RPMI8226 (cell line): Measurements from ENCODE around the gene CCDC195.
"Not testable (repeated sequence)": the region's sequence is repeated elsewhere in the genome, so short reads cannot be mapped to it uniquely, and the experiment has no call there.

Experiments
- DNase-seq: peaks from one replicate; pipeline ENCODE4 v3.0.0-alpha.2; 2015

CCDC195 gene

GRCh38 chr2:224689539-224689938, 26.6 kb downstream of the CCDC195 start:
- no peak for DNase-seq

DNA sequence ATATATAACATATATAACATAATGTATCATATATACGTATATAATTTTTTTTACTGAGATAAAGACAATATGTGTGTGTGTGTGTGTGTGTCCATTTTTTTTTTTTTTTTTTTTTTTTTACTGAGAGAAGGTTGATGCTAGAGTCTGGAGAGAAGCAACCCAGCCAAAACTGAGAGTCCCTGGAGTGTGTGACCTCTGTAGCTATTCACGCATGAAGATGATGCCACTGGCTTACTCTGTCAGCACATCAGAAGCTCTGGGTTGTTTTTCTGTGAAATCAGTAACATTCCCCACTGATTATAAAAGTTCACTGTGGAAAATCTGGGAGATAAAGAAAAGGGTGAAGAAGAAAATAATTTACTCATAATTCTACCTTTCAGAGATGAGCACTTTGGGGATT, 27.2 kb downstream of the CCDC195 start:
- no peak for DNase-seq

- DNase-seq, result no peak
Observed at GRCh38 chr2:224687156-224687555, 29.0 kb downstream of the CCDC195 start.

DNA sequence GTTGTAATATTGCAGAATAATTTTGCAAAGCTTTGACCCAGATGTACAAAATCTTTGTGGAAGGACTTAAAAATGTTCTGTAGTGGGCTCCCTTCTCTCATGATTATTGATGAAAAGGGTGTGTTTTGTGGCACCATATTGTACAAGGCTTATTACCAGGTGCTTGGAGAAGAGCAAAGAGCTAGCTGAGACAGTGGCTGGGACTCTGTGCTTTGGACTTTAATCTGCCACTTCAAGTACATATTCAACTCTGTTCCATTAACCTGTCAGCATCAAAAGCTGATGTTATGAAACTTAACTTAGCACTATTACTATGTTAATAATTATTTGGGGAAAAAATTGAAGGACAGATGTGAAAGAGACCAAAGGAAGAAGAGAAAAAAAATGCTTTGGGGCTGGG, 31.0 kb downstream of the CCDC195 start:
- DNase-seq, result no peak

GRCh38 chr2:224682134-224682533, 34.0 kb downstream of the CCDC195 start:
- no peak for DNase-seq

DNA sequence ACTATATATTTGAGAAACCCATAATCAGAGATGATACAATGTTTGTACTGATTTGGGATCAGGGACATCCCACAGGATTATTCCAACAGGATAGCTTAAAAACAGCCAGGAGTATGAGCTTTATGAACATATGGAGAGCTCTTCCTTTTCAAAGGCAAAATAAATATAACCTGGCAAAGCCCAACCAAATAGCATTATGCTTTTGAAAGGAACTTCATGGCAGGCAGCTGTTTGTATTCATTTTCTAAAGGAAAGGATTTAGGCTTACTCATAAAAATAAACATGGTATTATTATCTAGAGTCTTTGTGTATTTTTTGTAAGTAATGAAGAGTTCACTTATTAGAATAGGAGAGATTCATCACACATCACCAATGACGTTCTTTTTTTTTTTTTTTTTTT, 44.4 kb downstream of the CCDC195 start:
- DNase-seq, result no peak

DNA sequence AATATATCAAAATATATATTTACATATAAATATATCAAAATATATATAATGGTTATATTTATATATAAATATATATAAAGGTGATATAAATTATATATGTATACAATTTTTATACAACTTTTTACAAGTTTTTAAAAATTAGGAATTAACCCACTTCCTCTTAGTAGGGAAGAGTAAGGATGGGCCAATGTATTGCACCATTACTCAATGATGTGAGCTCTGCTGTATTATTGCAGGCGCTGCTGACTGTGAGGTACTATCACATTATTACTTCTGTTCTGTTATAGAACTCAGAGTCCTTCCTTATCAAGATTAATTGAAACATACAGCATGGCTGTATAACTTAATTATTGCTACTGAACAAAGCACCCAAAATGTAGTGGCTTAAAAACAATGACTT, 46.0 kb downstream of the CCDC195 start:
- no peak for DNase-seq

- DNase-seq, result no peak
Observed at GRCh38 chr2:224669449-224669848, 46.7 kb downstream of the CCDC195 start.

- DNase-seq, result no peak
Observed at GRCh38 chr2:224668123-224668909, 47.8 kb downstream of the CCDC195 start.

DNA sequence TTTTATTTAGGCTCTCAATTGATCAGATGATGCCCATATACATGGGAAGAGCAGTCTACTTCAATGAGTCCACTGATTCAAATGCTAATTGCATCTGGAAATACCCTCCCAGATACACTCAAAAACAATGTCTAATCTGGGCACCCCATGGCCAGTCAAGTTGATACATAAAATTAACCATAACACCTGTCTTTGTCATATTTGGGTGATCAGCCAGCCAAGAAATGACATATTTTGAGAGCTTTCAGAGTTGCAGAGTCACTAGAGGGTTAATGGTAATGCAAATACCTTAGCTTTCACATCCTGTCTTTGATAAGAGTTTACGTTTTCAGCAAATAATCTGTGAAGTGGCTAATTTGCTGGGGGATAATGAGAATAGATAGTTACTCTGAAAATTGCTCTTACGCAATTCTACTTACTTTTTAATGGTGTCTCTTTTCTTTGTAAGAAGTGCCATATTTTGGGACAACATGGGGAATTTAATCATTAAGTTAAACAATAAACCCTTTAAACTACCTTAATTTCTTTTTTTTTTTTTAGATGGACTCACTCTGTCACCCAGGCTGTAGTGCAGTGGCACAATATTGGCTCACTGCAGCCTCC, 49.1 kb downstream of the CCDC195 start:
- no peak for DNase-seq

DNA sequence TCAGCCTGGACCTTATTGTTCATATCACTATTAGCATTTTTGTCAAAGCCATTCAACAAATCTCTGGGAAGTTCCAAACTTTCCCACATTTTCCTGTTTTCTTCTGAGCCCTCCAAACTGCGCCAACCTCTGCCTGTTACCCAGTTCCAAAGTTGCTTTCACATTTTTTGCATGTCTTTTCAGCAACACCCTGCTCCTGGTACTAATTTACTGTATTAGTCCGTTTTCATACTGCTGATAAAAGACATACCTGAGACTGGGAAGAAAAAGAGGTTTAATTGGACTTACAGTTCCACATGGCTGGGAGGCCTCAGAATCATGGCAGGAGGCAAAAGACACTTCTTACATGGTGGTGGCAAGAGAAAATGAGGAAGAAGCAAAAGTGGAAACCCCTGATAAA, 52.8 kb downstream of the CCDC195 start:
- DNase-seq, result not testable (repeated sequence)

DNA sequence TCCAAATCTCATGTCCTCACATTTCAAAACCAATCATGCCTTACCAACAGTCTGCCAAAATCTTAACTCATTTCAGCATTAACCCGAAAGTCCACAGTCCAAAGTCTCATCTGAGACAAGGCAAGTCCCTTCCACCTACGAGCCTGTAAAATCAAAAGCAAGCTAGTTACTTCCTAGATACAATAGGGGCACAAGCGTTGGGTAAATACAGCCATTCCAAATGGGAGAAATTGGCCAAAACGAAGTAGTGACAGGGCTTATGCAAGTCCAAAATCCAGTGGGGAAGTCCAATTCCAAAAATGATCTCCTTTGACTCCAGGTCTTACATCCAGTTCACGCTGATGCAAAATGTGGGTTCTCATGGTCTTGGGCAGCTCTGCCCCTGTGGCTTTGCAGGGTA, 54.5 kb downstream of the CCDC195 start:
- not testable (repeated sequence) for DNase-seq

DNA sequence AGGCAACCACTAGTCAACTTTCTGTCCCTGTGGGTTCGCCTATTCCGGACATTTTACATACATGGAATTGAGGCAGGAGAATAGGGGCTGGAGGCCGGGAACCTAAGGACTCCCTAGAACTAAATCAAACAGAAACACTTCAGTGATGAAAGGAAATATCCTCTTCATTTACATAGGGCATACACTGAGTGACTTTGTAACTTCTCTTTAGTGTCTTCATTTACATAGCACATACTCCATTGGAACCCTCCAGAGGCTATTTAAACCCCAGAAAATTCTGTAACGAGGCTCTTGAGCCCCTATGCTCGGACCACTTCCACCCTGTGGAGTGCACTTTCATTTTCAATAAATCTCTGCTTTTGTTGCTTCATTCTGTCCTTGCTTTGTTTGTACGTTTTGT, 56.5 kb downstream of the CCDC195 start:
- DNase-seq, result no peak

- DNase-seq, result no peak
Observed at GRCh38 chr2:224658780-224659405, 57.3 kb downstream of the CCDC195 start.

DNA sequence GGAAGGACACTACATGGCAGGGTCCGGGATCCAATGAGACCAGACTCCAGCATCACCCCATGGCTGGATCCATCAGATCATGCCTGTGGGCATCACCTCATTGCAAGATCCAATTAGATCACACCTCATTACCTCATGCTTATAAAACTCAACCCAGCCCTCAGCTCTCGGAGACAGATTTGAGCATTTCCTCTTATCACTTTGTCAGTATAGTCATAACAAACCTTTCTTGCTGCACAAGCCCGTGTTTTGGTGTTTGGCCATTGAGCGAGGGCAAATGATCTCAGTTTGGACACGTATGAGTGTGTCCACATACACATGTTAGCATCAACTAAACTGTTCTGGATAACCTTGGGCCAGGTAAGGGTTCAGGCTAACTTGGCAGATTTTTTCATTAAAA, 58.8 kb downstream of the CCDC195 start:
- DNase-seq, result no peak

DNA sequence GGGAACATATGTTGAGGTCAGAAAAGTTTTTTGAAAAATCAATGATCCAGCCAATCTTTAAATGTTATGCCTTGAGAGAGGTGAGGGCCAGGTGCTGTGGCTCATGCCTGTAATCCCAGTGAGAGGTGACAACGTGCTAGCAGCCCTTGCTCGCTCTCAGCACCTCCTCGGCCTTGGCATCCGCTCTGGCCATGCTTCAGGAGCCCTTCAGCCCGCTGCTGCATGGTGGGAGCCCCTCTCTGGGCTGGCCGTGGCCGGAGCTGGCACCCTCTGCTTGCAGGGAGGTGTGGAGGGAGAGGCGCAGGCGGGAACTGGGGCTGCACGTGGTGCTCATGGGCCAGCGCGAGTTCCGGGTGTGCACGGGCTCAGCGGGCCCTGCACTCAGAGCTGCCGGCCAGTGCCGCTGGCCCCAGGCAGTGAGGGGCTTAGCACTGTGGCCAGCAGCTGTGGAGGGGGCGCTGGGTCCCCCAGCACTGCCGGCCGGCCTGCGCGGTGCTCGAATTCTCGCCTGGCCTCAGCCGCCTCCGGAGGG, 61.1 kb downstream of the CCDC195 start:
- DNase-seq, result no peak
